22Rv1 (cell line): ENCODE measurements around the gene KATNAL1.
"Not testable (repeated sequence)": the region's sequence is repeated elsewhere in the genome, so short reads cannot be mapped to it uniquely, and the experiment has no call there.

Experiments
- CTCF ChIP-seq: fragments of 450-650 bp; IDR thresholded peaks from 2 replicates; pipeline ENCODE4 v1.5.1; 2017; ENCODE audit warnings: mild to moderate bottlenecking
- ZFX ChIP-seq: fragments of 450-650 bp; IDR thresholded peaks from 2 replicates; pipeline ENCODE4 v1.6.1; 2017; ENCODE audit warnings: antibody characterized with exemption, borderline replicate concordance

GRCh38 chr13:30286059-30286458, 21.3 kb downstream of the KATNAL1 start:
- TF ChIP-seq CTCF, ZFX: not testable (repeated sequence)
